K562 (cell line): ENCODE measurements around the gene SERINC3. TPM values are rescaled to one million over a fixed set of nuclear protein-coding genes. Genes with fewer than 3 reads are reported as not detected.

Experiments used
- ARID3A ChIP-seq: IDR thresholded peaks from 2 replicates; pipeline ENCODE4 v1.6.1; 2012; ENCODE audit warnings: low read depth, low read length, improper control_type of control experiment, borderline replicate concordance
- BDP1 ChIP-seq: IDR thresholded peaks from 3 replicates; pipeline ENCODE4 v1.6.1; 2011; ENCODE audit not compliant: insufficient read length, insufficient read depth
- CC2D1A ChIP-seq: fragments of 450-650 bp; IDR thresholded peaks from 2 replicates; pipeline ENCODE4 v1.6.1; 2017; ENCODE audit warnings: mild to moderate bottlenecking
- CTCF ChIP-seq, 3 experiments: IDR thresholded peaks in 2 of 3; conservative IDR thresholded peaks in 1 of 3; 2 replicates each; pipeline ENCODE4 v1.5.1; 2011 to 2012; ENCODE audit warnings: low read length in 3 of 3, mild to moderate bottlenecking in 3 of 3, control low read depth in 2 of 3, improper control_type of control experiment in 1 of 3, inconsistent platforms in 1 of 3, low read depth in 1 of 3, mixed read lengths in 1 of 3, moderate library complexity in 1 of 3; ENCODE audit not compliant: insufficient read depth in 2 of 3
- DMBX1 ChIP-seq: fragments of 250-450 bp; sonication (Bioruptor Pico); IDR thresholded peaks from 2 replicates; pipeline ENCODE4 v1.8.0; 2022; ENCODE audit warnings: inconsistent platforms, mild to moderate bottlenecking, moderate library complexity, borderline replicate concordance
- FOXK2 ChIP-seq, 2 experiments: fragments of 450-650 bp; IDR thresholded peaks in 1 of 2; conservative IDR thresholded peaks in 1 of 2; 2 replicates each; pipeline ENCODE4 v1.6.1; 2016; ENCODE audit warnings: low read depth in 2 of 2, mild to moderate bottlenecking in 1 of 2
- KAT8 ChIP-seq: fragments of 450-650 bp; IDR thresholded peaks from 2 replicates; pipeline ENCODE4 v1.6.1; 2016; ENCODE audit warnings: low read depth, mild to moderate bottlenecking
- MEF2D ChIP-seq: conservative IDR thresholded peaks from 2 replicates; pipeline ENCODE4 v1.6.1; 2016; ENCODE audit warnings: low read depth, missing genetic modification characterization, missing compliant biosample characterization
- POLR2H ChIP-seq: IDR thresholded peaks from 2 replicates; pipeline ENCODE4 v1.6.1; 2016; ENCODE audit warnings: missing genetic modification characterization, low read depth, mild to moderate bottlenecking, control low read depth, missing compliant biosample characterization, moderate library complexity
- PYGO2 ChIP-seq: fragments of 450-650 bp; IDR thresholded peaks from 2 replicates; pipeline ENCODE4 v1.6.1; 2016; ENCODE audit warnings: mild to moderate bottlenecking, missing genetic modification characterization, moderate library complexity, missing compliant biosample characterization
- REST ChIP-seq, 2 experiments: fragments of 450-650 bp; formaldehyde crosslinking in 1 of 2; IDR thresholded peaks; 2 replicates each; pipeline versions ENCODE4 v1.4.0 to v1.6.1; 2014 to 2020; ENCODE audit warnings: mild to moderate bottlenecking in 2 of 2, borderline replicate concordance in 1 of 2, low read depth in 1 of 2
- SMARCA5 ChIP-seq: fragments of 450-650 bp; IDR thresholded peaks from 2 replicates; pipeline ENCODE4 v1.6.1; 2016
- SMC3 ChIP-seq: conservative IDR thresholded peaks from 2 replicates; pipeline ENCODE4 v1.6.1; 2011; ENCODE audit warnings: low read depth, low read length, improper control_type of control experiment; ENCODE audit not compliant: insufficient read depth
- TGIF2 ChIP-seq: sonication (generic); formaldehyde crosslinking; IDR thresholded peaks from 2 replicates; pipeline ENCODE4 v1.8.1; 2022; ENCODE audit warnings: mild to moderate bottlenecking, missing genetic modification reagents, moderate library complexity
- ZFP36 ChIP-seq: fragments of 150-350 bp; IDR thresholded peaks from 2 replicates; pipeline ENCODE4 v1.6.1; 2018; ENCODE audit warnings: low read length, low read depth; ENCODE audit not compliant: partially characterized antibody
- ZNF644 ChIP-seq: fragments of 200-800 bp; sonication (Bioruptor generic); IDR thresholded peaks from 2 replicates; pipeline ENCODE4 v1.6.1; 2016; ENCODE audit warnings: low read depth, missing genetic modification characterization, missing compliant biosample characterization
- polyA plus RNA-seq, 8 experiments: library from polyadenylated mRNA; depleted of rRNA in 4 of 8; stranded (reverse) in 5 of 8; unstranded in 3 of 8; fragments of >200 nt; fragmentation: Nextera tagmentation in 2 of 8; fragmentation: Illumina TruSeq in 1 of 8; extraction: Ambion mirVana in 2 of 8; extraction: Trizol in 1 of 8; gene quantifications; 2 replicates each; pipeline versions ENCODE4 v1.2.1 to v1.2.3, GENCODE V29; 2011 to 2014; ENCODE audit warnings: inconsistent platforms in 1 of 8, missing spikeins in 1 of 8
- total RNA-seq, 7 experiments: library from RNA; depleted of rRNA in 6 of 7; stranded (reverse); fragments of >200 nt in 6 of 7; fragmentation: Illumina TruSeq in 2 of 7; extraction: Trizol in 2 of 7; gene quantifications; 2 replicates each; pipeline versions ENCODE4 v1.2.1 to v1.2.3, GENCODE V29; 2011 to 2021; ENCODE audit warnings: low replicate concordance in 1 of 7

SERINC3 gene
- total and polyA plus RNA-seq, 9 of the 15 experiments (the other 6 are each of a cell fraction or from before 2014, with no cell fraction given), result 24.7 to 107 (median 48.8) TPM

GRCh38 chr20:44460795-44461141 is 61.1 kb downstream of the SERINC3 start (continued):
- peak; percentile 86 for TF ChIP-seq REST (IDR thresholded peaks at IDR 0.05; ENCODE audit: borderline replicate concordance)
- TF ChIP-seq REST (CRISPR knock-in tag; IDR thresholded peaks at IDR 0.05; ENCODE audit: low read depth), result no peak
- TF ChIP-seq CC2D1A, result peak; percentile 37; the same call in 1 of the 2 replicates
- no peak for TF ChIP-seq ZNF644 (tag)
- TF ChIP-seq CTCF (IDR thresholded peaks at IDR 0.05 in 2 of 3, conservative IDR thresholded peaks at IDR 0.05 in 1 of 3; ENCODE audit: insufficient read depth in 2 of 3, low read depth in 1 of 3, low read length in 3 of 3), result peak; percentile 52 to 83 (median 55); a peak in 5 of 6 replicates
- no peak for TF ChIP-seq TGIF2 (CRISPR knock-in tag)
- peak; percentile 71 for TF ChIP-seq ZFP36
- TF ChIP-seq SMARCA5, result no peak
- TF ChIP-seq DMBX1, result no peak
- no peak for TF ChIP-seq KAT8
- TF ChIP-seq FOXK2 (conservative IDR thresholded peaks at IDR 0.05 in 1 of 2, IDR thresholded peaks at IDR 0.05 in 1 of 2; ENCODE audit: low read depth in 2 of 2), result peak in 1 of 2 experiments; percentile 44; a peak in 2 of 4 replicates
- TF ChIP-seq ARID3A, result peak; percentile 78; the same call in 1 of the 2 replicates
- TF ChIP-seq PYGO2 (tag), result no peak
- TF ChIP-seq SMC3, result peak; percentile 57
- TF ChIP-seq POLR2H (tag), result no peak
- TF ChIP-seq BDP1, result no peak
- no peak for TF ChIP-seq MEF2D
